ENCODE measurements around the gene FAM133A.

The FAM133A gene
- total RNA-seq, result 0 to 0.24 reads per million in 2 donors

DNA sequence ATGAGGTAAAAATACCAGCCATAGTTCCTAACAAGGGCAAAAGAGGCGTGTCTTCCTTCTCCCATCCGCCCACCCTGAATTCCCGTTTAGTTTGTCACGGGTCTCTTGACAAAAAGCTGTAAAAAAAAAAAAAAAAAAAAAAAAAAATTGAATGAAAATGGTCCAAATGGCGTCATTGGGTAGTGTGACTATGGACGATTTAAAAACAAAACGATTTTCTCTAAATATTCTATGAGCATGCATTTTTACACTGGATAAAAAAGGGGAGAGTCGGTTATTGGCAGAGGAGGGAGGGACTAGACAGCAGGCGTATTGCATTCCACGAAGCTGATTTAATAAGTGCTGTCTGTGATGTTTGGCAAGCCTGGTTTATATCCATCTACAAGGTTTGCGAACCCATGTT lies at the start of gene FAM133A:
FAM133A (plus strand) TSS at position 338 of the 403 bp plus-strand sequence. CDS start 35,214 bp downstream, outside the sequence.
- no peak for DNase-seq

- DNase-seq, result no peak
Measured at GRCh38 chrX:93637591-93637990, 36.4 kb upstream of the FAM133A start.

DNA sequence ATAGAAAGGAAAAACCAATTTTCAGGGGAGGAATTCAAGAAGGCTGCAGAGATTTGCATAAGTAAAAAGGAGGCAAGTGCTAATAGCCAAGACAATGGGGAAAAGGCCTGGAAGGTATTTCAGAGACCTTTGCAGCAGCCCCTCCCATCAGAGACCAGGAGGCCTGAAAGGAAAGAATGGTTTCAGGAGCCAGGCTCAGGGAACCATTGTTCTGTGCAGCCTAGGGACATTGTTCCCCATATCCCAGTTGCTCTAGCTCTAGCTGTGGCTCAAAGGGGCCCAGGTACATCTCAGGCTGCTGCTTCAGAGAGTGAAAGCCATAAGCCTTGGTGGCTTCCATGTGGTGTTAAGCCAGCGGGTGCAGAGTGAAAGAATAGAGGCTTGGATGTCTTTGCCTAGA lies 24.6 kb upstream of the FAM133A start:
- no peak for DNase-seq

- no peak for DNase-seq
Measured at GRCh38 chrX:93660575-93660974, 13.4 kb upstream of the FAM133A start.

DNA sequence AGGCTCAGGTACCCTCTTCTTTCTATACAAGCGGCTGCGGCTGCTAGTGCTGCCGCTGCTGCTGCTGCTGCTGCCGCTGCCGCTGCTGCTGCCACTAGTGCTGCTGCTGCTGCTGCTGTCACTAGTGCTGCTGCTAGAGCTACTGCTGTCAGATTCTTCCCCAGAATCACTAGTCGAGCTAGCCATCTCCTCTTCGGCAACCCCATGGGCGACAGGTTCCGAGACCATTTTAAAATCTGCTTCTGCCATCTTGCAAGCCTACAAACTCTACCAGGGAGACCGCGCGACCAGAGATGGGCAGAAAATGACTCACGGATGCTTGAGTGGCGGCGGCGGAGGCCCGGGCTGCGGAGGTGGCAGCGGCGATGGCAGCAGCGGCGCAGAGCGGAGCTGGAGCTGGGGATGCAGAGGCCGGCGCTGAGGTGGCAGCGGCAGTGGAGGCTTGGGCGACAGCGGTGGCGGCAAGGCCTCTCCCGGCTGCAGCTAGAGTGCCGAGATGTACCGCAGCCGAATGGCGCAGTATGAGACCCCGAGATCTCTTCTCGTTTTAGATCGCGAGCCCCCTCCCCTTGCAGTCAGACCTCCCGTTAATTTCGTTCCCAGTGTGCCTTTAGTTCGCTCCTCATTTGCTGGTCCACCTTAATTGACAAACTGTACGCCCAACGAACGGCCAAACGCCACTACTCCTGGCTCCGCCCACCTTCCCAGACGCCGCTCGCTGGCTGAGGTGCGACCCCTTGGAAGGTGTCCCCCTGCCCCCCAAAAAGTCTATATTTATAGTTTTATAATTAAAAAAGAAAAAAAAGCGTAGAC lies 744 bp upstream of the FAM133A start, which contains the start of gene NAP1L3:
NAP1L3 (minus strand) TSS at position 523 of the 813 bp plus-strand sequence; CDS start at position 249, 274 bp downstream.
- peak; percentile 39 for DNase-seq

- DNase-seq, result no peak
Measured at GRCh38 chrX:93695981-93696380, 22.0 kb downstream of the FAM133A start.

DNA sequence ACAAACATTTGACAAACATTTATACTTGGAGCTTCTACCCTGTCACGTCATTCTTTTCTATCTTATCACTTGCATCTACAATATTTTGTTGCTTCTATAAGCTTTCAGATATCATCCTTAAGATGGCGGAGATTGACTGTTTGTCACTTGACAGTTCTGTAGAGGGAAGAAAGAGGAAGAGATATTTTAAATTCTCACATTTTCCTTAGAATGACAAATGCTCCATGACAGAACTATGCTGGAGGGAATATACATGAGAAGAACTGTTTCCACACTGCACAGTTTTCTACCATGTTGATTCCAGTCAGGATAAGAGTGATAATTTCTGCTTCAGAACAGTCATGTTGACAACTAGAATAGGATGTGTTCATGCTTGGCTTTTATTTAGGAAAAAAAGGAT lies 29.7 kb downstream of the FAM133A start:
- no peak for DNase-seq

- no peak for DNase-seq
Measured at GRCh38 chrX:93711076-93711475, 37.1 kb downstream of the FAM133A start.

DNA sequence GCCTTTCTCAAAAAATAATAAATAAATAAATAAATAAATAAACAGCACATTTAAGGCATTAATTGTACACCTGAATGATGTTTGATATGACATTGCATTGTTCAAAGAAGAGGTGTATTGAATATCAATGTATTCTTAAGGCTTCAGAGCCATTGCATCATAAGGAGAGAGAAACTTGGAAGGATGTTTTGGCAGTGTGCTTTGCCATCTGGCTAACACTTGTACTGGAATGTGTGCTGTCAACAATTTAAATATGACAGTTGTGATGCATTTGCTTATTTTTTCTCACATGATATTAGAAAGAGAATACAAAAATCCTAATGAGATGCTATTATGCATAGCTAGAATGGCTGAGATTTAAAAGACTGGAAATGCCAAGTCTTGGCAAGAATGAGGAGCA lies 67.8 kb downstream of the FAM133A start:
- DNase-seq, result no peak

DNA sequence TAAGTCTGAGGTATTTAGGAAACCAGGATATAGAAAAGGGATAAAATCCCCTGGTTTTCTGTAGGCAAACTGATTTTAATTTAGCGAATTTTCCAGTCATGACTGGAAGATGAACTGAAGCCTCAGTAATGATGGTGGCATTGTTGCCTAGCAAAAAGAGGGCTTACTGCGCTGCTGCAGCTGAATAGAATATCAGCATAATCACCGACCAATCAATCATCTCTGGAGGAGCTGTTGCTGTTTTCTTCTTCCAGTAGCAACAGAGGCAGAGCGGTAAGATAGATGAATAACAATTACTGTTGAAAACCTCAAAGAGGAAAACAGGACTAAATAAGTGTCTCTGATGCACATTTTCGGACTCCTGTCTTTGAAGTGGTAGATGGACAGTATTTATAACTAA lies 86.2 kb downstream of the FAM133A start:
- no peak for DNase-seq
